Measurements from ENCODE around the gene ARID1B. TPM values are rescaled to one million over a fixed set of nuclear protein-coding genes. Genes with fewer than 3 reads are reported as not detected.

The ARID1B gene
- total and polyA plus RNA-seq, 9 of the 15 experiments (the other 6 are each of a cell fraction or from before 2014, with no cell fraction given) = 12.5 to 50.5 (median 25.8) TPM

DNA sequence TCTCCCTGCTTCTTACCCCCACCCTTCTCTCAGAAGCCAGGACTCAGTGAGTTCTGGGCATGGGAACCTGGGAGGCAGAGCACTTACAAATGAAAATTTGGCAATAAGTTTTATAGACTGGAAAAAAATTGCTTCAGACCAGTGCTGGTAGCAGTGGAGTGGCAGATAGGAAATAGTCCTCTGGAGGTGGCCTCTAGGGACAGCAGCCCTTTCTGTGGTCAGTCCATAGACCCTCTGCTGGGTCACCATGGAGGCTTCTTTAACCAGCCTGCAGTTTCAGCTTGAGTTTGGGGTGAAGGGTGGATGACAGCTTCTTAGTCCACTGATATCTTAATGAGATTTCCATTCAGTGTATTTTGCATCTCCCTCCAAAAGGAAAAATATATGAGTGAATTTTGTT lies 179.1 kb downstream of the ARID1B start:
- DNase-seq (ENCODE audit: extremely low read depth in 1 of 4, low spot score in 3 of 4) (no peak), FAIRE-seq (no peak), ATAC-seq (peak; percentile 64)
- no peak overlapping the region for H3K4me2 ChIP-seq (ENCODE audit: insufficient read depth, low read length)
- peaks cover 47% of the 10 kb centered on the region for H3K79me2 ChIP-seq (ENCODE audit: control insufficient read depth, insufficient read depth, low read length)
- peaks cover 8 to 9% of the 10 kb centered on the region in 2 experiments; a peak in 3 of 5 replicates for H3K4me1 ChIP-seq (replicated peaks in 1 of 2; ENCODE audit: control insufficient read depth in 2 of 2, insufficient read depth in 2 of 2, low read length in 2 of 2)
- in situ Hi-C loops (cut with MboI) (no loop called here), intact Hi-C loops (cut with micrococcal nuclease) (no loop called here)
- no peak overlapping the region for H3K4me3 ChIP-seq
- no peak overlapping the region for H2AFZ ChIP-seq (ENCODE audit: low read depth, low read length)
- POLR2A ChIA-PET = interaction anchor here (1.0 kb wide), 1 partner anchor 17 kb away, joined by 3 read pairs; no protein-coding TSS in a partner anchor
- H3K36me3 ChIP-seq (ENCODE audit: control insufficient read depth, insufficient read depth, low read length) = no peaks in the 10 kb centered on the region
- no peak overlapping the region for H3K27ac ChIP-seq (ENCODE audit: extremely low read depth, low read depth, low read length)
- no peaks in the 10 kb centered on the region for H3K9me1 ChIP-seq (ENCODE audit: control insufficient read depth, insufficient read depth, low read length)
- BruUV-seq (replicated peaks) = no TSS peak
- H4K20me1 ChIP-seq (replicated peaks; ENCODE audit: control insufficient read depth, insufficient read depth, low read length) = no peaks in the 10 kb centered on the region
- CTCF ChIA-PET (ENCODE audit: low intra/inter-chr PET ratio) = no interaction called here
- H3K27me3 ChIP-seq (ENCODE audit: control insufficient read depth in 2 of 2, insufficient read depth in 2 of 2, low read length in 2 of 2) = no peaks in the 10 kb centered on the region; a peak in 1 of 5 replicates
- no peaks in the 10 kb centered on the region for H3K9me3 ChIP-seq (replicated peaks; ENCODE audit: control insufficient read depth, insufficient read depth, low read depth, low read length)
- no peak overlapping the region for H3K9ac ChIP-seq (ENCODE audit: insufficient read depth in 1 of 2, low read depth in 2 of 2, low read length in 2 of 2)
- TF ChIP-seq POLR2B (IDR thresholded peaks at IDR 0.05; ENCODE audit: low read depth, partially characterized antibody) = no peak
- TF ChIP-seq, protein P1, sequence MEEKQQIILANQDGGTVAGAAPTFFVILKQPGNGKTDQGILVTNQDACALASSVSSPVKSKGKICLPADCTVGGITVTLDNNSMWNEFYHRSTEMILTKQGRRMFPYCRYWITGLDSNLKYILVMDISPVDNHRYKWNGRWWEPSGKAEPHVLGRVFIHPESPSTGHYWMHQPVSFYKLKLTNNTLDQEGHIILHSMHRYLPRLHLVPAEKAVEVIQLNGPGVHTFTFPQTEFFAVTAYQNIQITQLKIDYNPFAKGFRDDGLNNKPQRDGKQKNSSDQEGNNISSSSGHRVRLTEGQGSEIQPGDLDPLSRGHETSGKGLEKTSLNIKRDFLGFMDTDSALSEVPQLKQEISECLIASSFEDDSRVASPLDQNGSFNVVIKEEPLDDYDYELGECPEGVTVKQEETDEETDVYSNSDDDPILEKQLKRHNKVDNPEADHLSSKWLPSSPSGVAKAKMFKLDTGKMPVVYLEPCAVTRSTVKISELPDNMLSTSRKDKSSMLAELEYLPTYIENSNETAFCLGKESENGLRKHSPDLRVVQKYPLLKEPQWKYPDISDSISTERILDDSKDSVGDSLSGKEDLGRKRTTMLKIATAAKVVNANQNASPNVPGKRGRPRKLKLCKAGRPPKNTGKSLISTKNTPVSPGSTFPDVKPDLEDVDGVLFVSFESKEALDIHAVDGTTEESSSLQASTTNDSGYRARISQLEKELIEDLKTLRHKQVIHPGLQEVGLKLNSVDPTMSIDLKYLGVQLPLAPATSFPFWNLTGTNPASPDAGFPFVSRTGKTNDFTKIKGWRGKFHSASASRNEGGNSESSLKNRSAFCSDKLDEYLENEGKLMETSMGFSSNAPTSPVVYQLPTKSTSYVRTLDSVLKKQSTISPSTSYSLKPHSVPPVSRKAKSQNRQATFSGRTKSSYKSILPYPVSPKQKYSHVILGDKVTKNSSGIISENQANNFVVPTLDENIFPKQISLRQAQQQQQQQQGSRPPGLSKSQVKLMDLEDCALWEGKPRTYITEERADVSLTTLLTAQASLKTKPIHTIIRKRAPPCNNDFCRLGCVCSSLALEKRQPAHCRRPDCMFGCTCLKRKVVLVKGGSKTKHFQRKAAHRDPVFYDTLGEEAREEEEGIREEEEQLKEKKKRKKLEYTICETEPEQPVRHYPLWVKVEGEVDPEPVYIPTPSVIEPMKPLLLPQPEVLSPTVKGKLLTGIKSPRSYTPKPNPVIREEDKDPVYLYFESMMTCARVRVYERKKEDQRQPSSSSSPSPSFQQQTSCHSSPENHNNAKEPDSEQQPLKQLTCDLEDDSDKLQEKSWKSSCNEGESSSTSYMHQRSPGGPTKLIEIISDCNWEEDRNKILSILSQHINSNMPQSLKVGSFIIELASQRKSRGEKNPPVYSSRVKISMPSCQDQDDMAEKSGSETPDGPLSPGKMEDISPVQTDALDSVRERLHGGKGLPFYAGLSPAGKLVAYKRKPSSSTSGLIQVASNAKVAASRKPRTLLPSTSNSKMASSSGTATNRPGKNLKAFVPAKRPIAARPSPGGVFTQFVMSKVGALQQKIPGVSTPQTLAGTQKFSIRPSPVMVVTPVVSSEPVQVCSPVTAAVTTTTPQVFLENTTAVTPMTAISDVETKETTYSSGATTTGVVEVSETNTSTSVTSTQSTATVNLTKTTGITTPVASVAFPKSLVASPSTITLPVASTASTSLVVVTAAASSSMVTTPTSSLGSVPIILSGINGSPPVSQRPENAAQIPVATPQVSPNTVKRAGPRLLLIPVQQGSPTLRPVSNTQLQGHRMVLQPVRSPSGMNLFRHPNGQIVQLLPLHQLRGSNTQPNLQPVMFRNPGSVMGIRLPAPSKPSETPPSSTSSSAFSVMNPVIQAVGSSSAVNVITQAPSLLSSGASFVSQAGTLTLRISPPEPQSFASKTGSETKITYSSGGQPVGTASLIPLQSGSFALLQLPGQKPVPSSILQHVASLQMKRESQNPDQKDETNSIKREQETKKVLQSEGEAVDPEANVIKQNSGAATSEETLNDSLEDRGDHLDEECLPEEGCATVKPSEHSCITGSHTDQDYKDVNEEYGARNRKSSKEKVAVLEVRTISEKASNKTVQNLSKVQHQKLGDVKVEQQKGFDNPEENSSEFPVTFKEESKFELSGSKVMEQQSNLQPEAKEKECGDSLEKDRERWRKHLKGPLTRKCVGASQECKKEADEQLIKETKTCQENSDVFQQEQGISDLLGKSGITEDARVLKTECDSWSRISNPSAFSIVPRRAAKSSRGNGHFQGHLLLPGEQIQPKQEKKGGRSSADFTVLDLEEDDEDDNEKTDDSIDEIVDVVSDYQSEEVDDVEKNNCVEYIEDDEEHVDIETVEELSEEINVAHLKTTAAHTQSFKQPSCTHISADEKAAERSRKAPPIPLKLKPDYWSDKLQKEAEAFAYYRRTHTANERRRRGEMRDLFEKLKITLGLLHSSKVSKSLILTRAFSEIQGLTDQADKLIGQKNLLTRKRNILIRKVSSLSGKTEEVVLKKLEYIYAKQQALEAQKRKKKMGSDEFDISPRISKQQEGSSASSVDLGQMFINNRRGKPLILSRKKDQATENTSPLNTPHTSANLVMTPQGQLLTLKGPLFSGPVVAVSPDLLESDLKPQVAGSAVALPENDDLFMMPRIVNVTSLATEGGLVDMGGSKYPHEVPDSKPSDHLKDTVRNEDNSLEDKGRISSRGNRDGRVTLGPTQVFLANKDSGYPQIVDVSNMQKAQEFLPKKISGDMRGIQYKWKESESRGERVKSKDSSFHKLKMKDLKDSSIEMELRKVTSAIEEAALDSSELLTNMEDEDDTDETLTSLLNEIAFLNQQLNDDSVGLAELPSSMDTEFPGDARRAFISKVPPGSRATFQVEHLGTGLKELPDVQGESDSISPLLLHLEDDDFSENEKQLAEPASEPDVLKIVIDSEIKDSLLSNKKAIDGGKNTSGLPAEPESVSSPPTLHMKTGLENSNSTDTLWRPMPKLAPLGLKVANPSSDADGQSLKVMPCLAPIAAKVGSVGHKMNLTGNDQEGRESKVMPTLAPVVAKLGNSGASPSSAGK (IDR thresholded peaks at IDR 0.05) = no peak
